Smooth muscle cell (in vitro differentiated cells): ENCODE data around the gene NAA10. TPM values are rescaled to one million over a fixed set of nuclear protein-coding genes. Genes with fewer than 3 reads are reported as not detected.

Experiments used
- DNase-seq: peaks from one replicate; lab custom pipeline; 2025; ENCODE audit not compliant: unreplicated experiment; lab: John Stamatoyannopoulos, UW
- H2AFZ ChIP-seq: fragments of 200-600 bp; sonication (generic); 2 replicates; pipeline ENCODE4 v1.6.0; 2016; ENCODE audit warnings: antibody characterized with exemption, low read depth, mild to moderate bottlenecking
- H3F3A ChIP-seq: fragments of 200-600 bp; sonication (generic); 2 replicates; pipeline ENCODE4 v1.6.0; 2017; ENCODE audit warnings: antibody characterized with exemption, low read depth
- H3K27ac ChIP-seq: fragments of 200-600 bp; sonication (generic); 2 replicates; pipeline ENCODE4 v1.5.1; 2016; ENCODE audit warnings: low read depth, mild to moderate bottlenecking
- H3K27me3 ChIP-seq: fragments of 200-600 bp; sonication (generic); 2 replicates; pipeline ENCODE4 v1.6.1; 2016; ENCODE audit warnings: low read depth, mild to moderate bottlenecking
- H3K36me3 ChIP-seq: fragments of 200-600 bp; sonication (generic); 2 replicates; pipeline ENCODE4 v1.5.1; 2016; ENCODE audit warnings: low read depth
- H3K4me1 ChIP-seq: fragments of 200-600 bp; sonication (generic); 2 replicates; pipeline ENCODE4 v1.5.1; 2016; ENCODE audit warnings: low read depth
- H3K4me2 ChIP-seq: fragments of 200-600 bp; sonication (generic); 2 replicates; pipeline ENCODE4 v1.6.0; 2016; ENCODE audit warnings: mild to moderate bottlenecking
- H3K4me3 ChIP-seq: fragments of 200-600 bp; sonication (generic); 2 replicates; pipeline ENCODE4 v1.5.1; 2016; ENCODE audit warnings: mild to moderate bottlenecking
- H3K79me2 ChIP-seq: fragments of 200-600 bp; sonication (generic); 2 replicates; pipeline ENCODE4 v1.6.0; 2016; ENCODE audit warnings: low read depth, mild to moderate bottlenecking
- H3K9ac ChIP-seq: fragments of 200-600 bp; sonication (generic); 2 replicates; pipeline ENCODE4 v1.6.0; 2016; ENCODE audit warnings: low read depth
- H3K9me3 ChIP-seq: fragments of 200-600 bp; sonication (generic); replicated peaks from 2 replicates; pipeline ENCODE4 v1.5.1; 2016; ENCODE audit warnings: low read depth
- H4K20me1 ChIP-seq: fragments of 200-600 bp; sonication (generic); 2 replicates; pipeline ENCODE4 v1.6.0; 2016; ENCODE audit warnings: low read depth
- WGBS: methylation state at CpG from one replicate; pipeline ENCODE4 v1.1.7; 2016; ENCODE audit warnings: low lambda C conversion rate; 5-methylcytosine and 5-hydroxymethylcytosine counted together
- polyA plus RNA-seq: library from polyadenylated mRNA; unstranded; fragments of >200 nt; fragmentation: Nextera tagmentation; extraction: Ambion mirVana; gene quantifications from 2 replicates; pipeline ENCODE4 v1.2.1, GENCODE V29; 2016
- total RNA-seq: library from RNA; depleted of rRNA; stranded (reverse); fragments of >200 nt; gene quantifications from 2 replicates; pipeline ENCODE4 v1.2.3, GENCODE V29; 2014
- TF ChIP-seq, protein P1 (sequence below): fragments of 200-600 bp; sonication (generic); IDR thresholded peaks from 2 replicates; pipeline ENCODE4 v1.5.1; 2017; ENCODE audit warnings: borderline replicate concordance, mild to moderate bottlenecking, antibody characterized with exemption; ENCODE audit not compliant: insufficient read depth, poor library complexity, severe bottlenecking

NAA10 gene
- total and polyA plus RNA-seq, 2 experiments from 2014 or later: 81.2 to 124 TPM

DNA sequence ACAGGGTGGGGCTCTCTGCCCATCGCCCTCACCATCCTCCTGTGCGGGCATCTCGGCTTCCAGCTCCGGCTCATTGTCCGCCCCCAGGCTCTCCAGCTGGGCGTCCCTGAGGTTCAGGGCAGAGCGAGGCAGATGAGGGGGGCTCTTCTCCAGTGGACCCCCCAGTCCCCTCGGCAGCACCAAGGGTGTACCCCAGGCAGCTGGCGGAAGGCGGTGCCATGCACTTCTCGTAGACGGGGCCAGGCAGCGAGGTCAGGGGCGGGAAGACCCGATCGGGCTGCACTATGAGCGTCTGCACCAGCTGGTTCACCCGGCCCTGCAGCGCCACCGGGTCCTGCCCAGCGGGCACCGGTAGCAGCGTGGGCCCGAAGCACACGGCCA lies 24.9 kb downstream of the NAA10 start:
- Histone ChIP-seq H2AFZ (no peak overlapping the region), H3K4me2 (no peak overlapping the region), H4K20me1 (no peaks in the 10 kb centered on the region), H3K27ac (no peak overlapping the region), H3K4me3 (no peak overlapping the region), H3F3A (no peaks in the 10 kb centered on the region), H3K79me2 (no peaks in the 10 kb centered on the region), H3K4me1 (no peaks in the 10 kb centered on the region), H3K27me3 (no peaks in the 10 kb centered on the region), H3K9me3 (no peaks in the 10 kb centered on the region), H3K36me3 (no peaks in the 10 kb centered on the region), H3K9ac (no peak overlapping the region)
- TF ChIP-seq, protein P1, sequence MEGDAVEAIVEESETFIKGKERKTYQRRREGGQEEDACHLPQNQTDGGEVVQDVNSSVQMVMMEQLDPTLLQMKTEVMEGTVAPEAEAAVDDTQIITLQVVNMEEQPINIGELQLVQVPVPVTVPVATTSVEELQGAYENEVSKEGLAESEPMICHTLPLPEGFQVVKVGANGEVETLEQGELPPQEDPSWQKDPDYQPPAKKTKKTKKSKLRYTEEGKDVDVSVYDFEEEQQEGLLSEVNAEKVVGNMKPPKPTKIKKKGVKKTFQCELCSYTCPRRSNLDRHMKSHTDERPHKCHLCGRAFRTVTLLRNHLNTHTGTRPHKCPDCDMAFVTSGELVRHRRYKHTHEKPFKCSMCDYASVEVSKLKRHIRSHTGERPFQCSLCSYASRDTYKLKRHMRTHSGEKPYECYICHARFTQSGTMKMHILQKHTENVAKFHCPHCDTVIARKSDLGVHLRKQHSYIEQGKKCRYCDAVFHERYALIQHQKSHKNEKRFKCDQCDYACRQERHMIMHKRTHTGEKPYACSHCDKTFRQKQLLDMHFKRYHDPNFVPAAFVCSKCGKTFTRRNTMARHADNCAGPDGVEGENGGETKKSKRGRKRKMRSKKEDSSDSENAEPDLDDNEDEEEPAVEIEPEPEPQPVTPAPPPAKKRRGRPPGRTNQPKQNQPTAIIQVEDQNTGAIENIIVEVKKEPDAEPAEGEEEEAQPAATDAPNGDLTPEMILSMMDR: no peak
- WGBS: 91% methylated on average over 24 of the region's 25 CpGs
- DNase-seq: no peak

DNA sequence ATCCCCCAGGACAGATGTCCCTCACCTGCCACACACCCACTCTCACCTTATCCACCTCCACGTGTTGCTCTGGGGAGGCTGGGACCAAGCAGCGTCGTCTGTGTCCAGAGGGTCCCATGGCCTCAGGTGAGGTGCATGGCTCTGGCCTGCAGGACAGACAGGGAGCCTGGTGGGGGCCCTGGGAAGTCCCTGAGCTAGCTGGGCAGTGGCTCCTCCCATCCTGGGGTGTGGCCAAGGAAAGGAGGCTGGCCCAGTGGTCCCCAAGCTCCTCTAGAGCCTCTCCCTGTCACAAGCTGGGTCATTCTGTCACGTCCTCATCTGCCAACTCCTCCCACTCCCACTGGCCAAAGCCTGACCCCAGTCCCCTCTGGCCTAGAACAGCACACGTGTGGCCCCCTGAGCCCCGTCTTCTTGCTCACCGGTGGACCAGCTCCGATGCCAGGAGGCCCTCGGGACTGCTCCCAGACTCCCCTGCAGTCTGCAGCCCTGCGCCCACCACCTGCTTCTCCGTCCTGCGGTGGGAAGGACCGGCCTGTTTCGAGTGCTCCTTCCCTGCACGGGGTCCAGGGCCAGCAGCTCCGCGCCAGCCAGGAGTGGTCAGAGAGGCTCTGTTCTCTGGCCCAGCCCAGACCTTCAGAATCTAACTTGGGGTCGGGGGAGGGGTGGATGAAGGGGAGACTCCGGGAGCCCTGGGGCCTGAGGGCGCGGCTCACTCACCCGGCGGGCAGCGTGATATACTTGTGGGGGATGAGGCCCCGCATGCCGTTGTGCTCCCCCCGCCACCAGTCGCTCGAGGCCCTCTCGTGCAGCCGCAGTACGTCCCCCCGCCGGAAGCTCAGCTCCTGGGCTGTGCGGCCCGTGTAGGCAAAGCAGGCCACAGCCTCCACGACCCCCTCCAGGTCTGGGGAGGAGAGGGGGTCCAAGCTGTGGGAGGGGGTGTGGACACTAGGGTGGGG lies 25.5 kb downstream of the NAA10 start:
- Histone ChIP-seq H3K27me3 (no peaks in the 10 kb centered on the region), H3F3A (no peaks in the 10 kb centered on the region), H3K79me2 (no peaks in the 10 kb centered on the region), H2AFZ (no peak overlapping the region), H3K4me2 (no peak overlapping the region), H4K20me1 (no peaks in the 10 kb centered on the region), H3K27ac (no peak overlapping the region), H3K4me3 (no peak overlapping the region), H3K9me3 (no peaks in the 10 kb centered on the region), H3K4me1 (no peaks in the 10 kb centered on the region), H3K9ac (no peak overlapping the region), H3K36me3 (no peaks in the 10 kb centered on the region)
- no peak for DNase-seq
- 83% methylated on average over 21 of the region's 37 CpGs for WGBS
- TF ChIP-seq, protein P1: no peak

GRCh38 chrX:153908219-153908860 lies 26.5 kb downstream of the NAA10 start:
- Histone ChIP-seq H3K27ac (no peak overlapping the region), H3K27me3 (no peaks in the 10 kb centered on the region), H3K4me2 (no peak overlapping the region), H3K79me2 (no peaks in the 10 kb centered on the region), H3K4me1 (no peaks in the 10 kb centered on the region), H3K4me3 (no peak overlapping the region), H2AFZ (no peak overlapping the region), H3K9ac (no peak overlapping the region), H3F3A (no peaks in the 10 kb centered on the region), H4K20me1 (no peaks in the 10 kb centered on the region), H3K9me3 (no peaks in the 10 kb centered on the region), H3K36me3 (no peaks in the 10 kb centered on the region)
- TF ChIP-seq, protein P1: no peak
- no peak for DNase-seq
- 93% methylated on average over 22 of the region's 23 CpGs for WGBS
